CD4-positive, CD25-positive, alpha-beta regulatory T cell (primary cell): ENCODE measurements around the gene AMPD1. TPM values are rescaled to one million over a fixed set of nuclear protein-coding genes. Genes with fewer than 3 reads are reported as not detected.

Experiments used
- ATAC-seq, 2 donors: fragments of 150-1000 bp; cut with Tn5 transposase; one replicate each; pipeline ENCODE4 v1.10.0; 2021; ENCODE audit warnings: low read depth in 2 of 2, moderate number of reproducible peaks in 2 of 2, moderate library complexity in 1 of 2
- DNase-seq, 3 donors: peaks; one replicate each; pipeline versions ENCODE4 v3.0.0 to v3.0.0-alpha.2; 2012 to 2022; ENCODE audit warnings: mixed read lengths in 1 of 3
- H3K27ac ChIP-seq: one replicate; pipeline ENCODE4 v1.7.0; 2013; ENCODE audit warnings: mild to moderate bottlenecking, low read length; ENCODE audit not compliant: insufficient read depth, poor library complexity, severe bottlenecking
- H3K27me3 ChIP-seq: one replicate; pipeline ENCODE4 v1.7.0; 2013; ENCODE audit warnings: low read length; ENCODE audit not compliant: control insufficient read depth, insufficient read depth
- H3K36me3 ChIP-seq: one replicate; pipeline ENCODE4 v1.7.0; 2013; ENCODE audit warnings: mild to moderate bottlenecking, low read length, moderate library complexity; ENCODE audit not compliant: control insufficient read depth, insufficient read depth
- H3K4me1 ChIP-seq: 2 replicates; pipeline ENCODE4 v1.7.0; 2013; ENCODE audit warnings: mild to moderate bottlenecking, low read length; ENCODE audit not compliant: insufficient read depth, control insufficient read depth, poor library complexity, severe bottlenecking
- H3K4me3 ChIP-seq: one replicate; pipeline ENCODE4 v1.7.0; 2013; ENCODE audit warnings: low read depth, mild to moderate bottlenecking, low read length, moderate library complexity
- H3K9me3 ChIP-seq, 2 experiments: 1 replicate in 1 of 2; 2 replicates in 1 of 2; pipeline ENCODE4 v1.7.0; 2013; ENCODE audit warnings: low read length in 2 of 2, mild to moderate bottlenecking in 1 of 2, moderate library complexity in 1 of 2; ENCODE audit not compliant: control insufficient read depth in 2 of 2
- H3K27ac Mint-ChIP-seq, 3 donors: one replicate each; pipeline ENCODE4 v1.8.0; 2020 to 2022; ENCODE audit warnings: mild to moderate bottlenecking in 3 of 3, mixed read lengths in 3 of 3, moderate library complexity in 2 of 3
- H3K27me3 Mint-ChIP-seq: one replicate; pipeline ENCODE4 v1.8.0; 2022; ENCODE audit warnings: mild to moderate bottlenecking, mixed read lengths
- H3K36me3 Mint-ChIP-seq: one replicate; pipeline ENCODE4 v1.8.0; 2020; ENCODE audit warnings: mixed read lengths
- H3K4me1 Mint-ChIP-seq, 4 donors: one replicate each; pipeline ENCODE4 v1.8.0; 2020 to 2022; ENCODE audit warnings: mixed read lengths in 4 of 4, mild to moderate bottlenecking in 1 of 4
- H3K4me3 Mint-ChIP-seq, 4 donors: one replicate each; pipeline ENCODE4 v1.8.0; 2020 to 2022; ENCODE audit warnings: mild to moderate bottlenecking in 4 of 4, mixed read lengths in 4 of 4, moderate library complexity in 3 of 4
- H3K9me3 Mint-ChIP-seq, 7 donors: one replicate each; pipeline ENCODE4 v1.8.0; 2020 to 2022; ENCODE audit warnings: mixed read lengths in 7 of 7, mild to moderate bottlenecking in 3 of 7, moderate library complexity in 2 of 7
- polyA plus RNA-seq, 4 donors: library from polyadenylated mRNA; unstranded; fragments of 300-500 nt; fragmentation: Illumina TruSeq; gene quantifications; one replicate each; pipeline ENCODE4 v1.2.3, GENCODE V29; 2021
- total RNA-seq: library from RNA; stranded (reverse); gene quantifications from one replicate; pipeline ENCODE4 v1.2.3, GENCODE V29; 2022

The AMPD1 gene
- total and polyA plus RNA-seq, 5 donors from 2014 or later = 0.69 TPM; not detected in 4

GRCh38 chr1:114668373-114668772 lies 27.0 kb downstream of the AMPD1 start:
- Histone ChIP-seq H3K27ac (no peak overlapping the region), H3K4me3 (no peak overlapping the region), H3K36me3 (no peaks in the 10 kb centered on the region), H3K27me3 (peaks cover 20% of the 10 kb centered on the region), H3K9me3 (no peaks in the 10 kb centered on the region), H3K4me1 (peaks cover 14% of the 10 kb centered on the region)
- Mint-ChIP-seq H3K9me3 (peaks cover 0 to 1% (median 0%) of the 10 kb centered on the region in 7 donors), H3K27me3 (peaks cover 50% of the 10 kb centered on the region), H3K27ac (no peak overlapping the region), H3K36me3 (no peaks in the 10 kb centered on the region), H3K4me3 (peak overlapping the region in 2 of 4 donors; percentile 34 to 92), H3K4me1 (peaks cover 6 to 12% (median 9%) of the 10 kb centered on the region in 4 donors)
- ATAC-seq = no peak
- no peak for DNase-seq

- H3K27ac Mint-ChIP-seq = no peak overlapping the region
- peaks cover 0 to 2% (median 0%) of the 10 kb centered on the region in 7 donors for H3K9me3 Mint-ChIP-seq
- H3K4me1 Mint-ChIP-seq = peaks cover 6 to 12% (median 9%) of the 10 kb centered on the region in 4 donors
- no peak overlapping the region for H3K4me3 ChIP-seq
- no peaks in the 10 kb centered on the region for H3K36me3 ChIP-seq
- no peak overlapping the region for H3K4me3 Mint-ChIP-seq
- H3K27me3 Mint-ChIP-seq = peaks cover 48% of the 10 kb centered on the region
- H3K9me3 ChIP-seq = no peaks in the 10 kb centered on the region
- ATAC-seq (no peak), DNase-seq (no peak)
- peaks cover 20% of the 10 kb centered on the region for H3K27me3 ChIP-seq
- H3K4me1 ChIP-seq = peaks cover 14% of the 10 kb centered on the region
- no peaks in the 10 kb centered on the region for H3K36me3 Mint-ChIP-seq
- H3K27ac ChIP-seq = no peak overlapping the region
Observed at GRCh38 chr1:114666954-114667353, 28.4 kb downstream of the AMPD1 start.

DNA sequence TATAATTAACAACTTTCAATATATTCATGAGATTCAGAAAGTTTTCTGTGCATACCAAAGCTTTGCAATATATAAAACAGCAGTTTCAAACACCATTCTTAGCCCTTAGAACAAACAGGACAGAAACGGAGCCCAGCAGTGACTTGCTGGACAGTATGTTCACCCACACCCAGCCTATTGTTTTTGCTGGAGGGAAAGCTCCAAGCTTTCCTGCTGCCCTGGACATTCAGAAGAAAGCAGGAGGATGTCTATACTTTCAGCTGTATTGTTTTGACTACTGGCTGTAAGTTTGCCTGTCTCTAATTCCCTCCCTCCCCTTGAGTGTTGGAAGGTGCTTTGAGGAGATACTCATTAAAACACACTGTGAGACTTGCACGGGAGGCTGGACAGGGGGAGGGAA lies 35.1 kb downstream of the AMPD1 start:
- Histone ChIP-seq H3K27me3 (peaks cover 2% of the 10 kb centered on the region), H3K4me1 (no peaks in the 10 kb centered on the region), H3K27ac (no peak overlapping the region), H3K36me3 (no peaks in the 10 kb centered on the region), H3K4me3 (no peak overlapping the region), H3K9me3 (no peaks in the 10 kb centered on the region)
- no peak for DNase-seq
- H3K9me3 Mint-ChIP-seq = peaks cover 0 to 2% (median 0%) of the 10 kb centered on the region in 7 donors
- H3K27me3 Mint-ChIP-seq = peaks cover 45% of the 10 kb centered on the region
- no peak overlapping the region for H3K4me3 Mint-ChIP-seq
- no peak overlapping the region for H3K27ac Mint-ChIP-seq
- H3K4me1 Mint-ChIP-seq = no peaks in the 10 kb centered on the region
- no peak for ATAC-seq
- H3K36me3 Mint-ChIP-seq = no peaks in the 10 kb centered on the region

GRCh38 chr1:114651893-114652292 lies 43.5 kb downstream of the AMPD1 start:
- Histone ChIP-seq H3K27ac (no peak overlapping the region), H3K36me3 (no peaks in the 10 kb centered on the region), H3K27me3 (no peaks in the 10 kb centered on the region), H3K9me3 (no peaks in the 10 kb centered on the region), H3K4me3 (no peak overlapping the region), H3K4me1 (no peaks in the 10 kb centered on the region)
- Mint-ChIP-seq H3K27me3 (peaks cover 8% of the 10 kb centered on the region), H3K4me1 (no peaks in the 10 kb centered on the region), H3K9me3 (no peaks in the 10 kb centered on the region), H3K4me3 (no peak overlapping the region), H3K27ac (no peak overlapping the region), H3K36me3 (no peaks in the 10 kb centered on the region)
- DNase-seq = no peak
- ATAC-seq = no peak

DNA sequence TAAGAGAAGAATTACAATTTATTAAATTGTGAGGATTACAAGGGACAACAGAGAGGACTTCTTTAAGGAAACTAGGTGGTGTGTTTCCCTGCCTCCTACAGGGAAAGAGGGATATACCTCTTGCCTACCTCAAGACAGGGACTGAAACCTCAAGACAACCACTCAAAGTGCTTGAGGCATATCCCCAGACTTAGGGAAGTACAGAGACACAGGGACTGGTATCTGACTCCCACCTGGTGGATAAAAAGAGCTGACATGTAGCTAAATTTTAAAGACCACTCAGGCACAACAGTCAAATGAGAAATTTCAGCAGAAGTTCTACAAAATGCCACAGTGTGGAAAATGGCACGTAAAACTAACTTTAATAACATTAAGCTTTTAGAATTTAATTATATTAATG lies 46.8 kb downstream of the AMPD1 start:
- Mint-ChIP-seq H3K36me3 (no peaks in the 10 kb centered on the region), H3K4me1 (no peaks in the 10 kb centered on the region), H3K4me3 (no peak overlapping the region), H3K27ac (no peak overlapping the region), H3K9me3 (no peaks in the 10 kb centered on the region), H3K27me3 (no peaks in the 10 kb centered on the region)
- DNase-seq (no peak), ATAC-seq (no peak)
- no peaks in the 10 kb centered on the region for H3K9me3 ChIP-seq
- no peaks in the 10 kb centered on the region for H3K4me1 ChIP-seq
- no peak overlapping the region for H3K27ac ChIP-seq
- H3K27me3 ChIP-seq = no peaks in the 10 kb centered on the region
- H3K4me3 ChIP-seq = no peak overlapping the region
- H3K36me3 ChIP-seq = no peaks in the 10 kb centered on the region

- Mint-ChIP-seq H3K27me3 (peaks cover 16% of the 10 kb centered on the region), H3K4me1 (no peaks in the 10 kb centered on the region), H3K9me3 (peaks cover 0 to 1% (median 0%) of the 10 kb centered on the region in 7 donors), H3K4me3 (no peak overlapping the region), H3K27ac (no peak overlapping the region), H3K36me3 (no peaks in the 10 kb centered on the region)
- ATAC-seq (no peak), DNase-seq (no peak)
- H3K27me3 ChIP-seq = no peaks in the 10 kb centered on the region
- H3K36me3 ChIP-seq = no peaks in the 10 kb centered on the region
- no peaks in the 10 kb centered on the region for H3K4me1 ChIP-seq
- no peaks in the 10 kb centered on the region for H3K9me3 ChIP-seq
- H3K27ac ChIP-seq = no peak overlapping the region
- no peak overlapping the region for H3K4me3 ChIP-seq
Observed at GRCh38 chr1:114641377-114641776, 54.0 kb downstream of the AMPD1 start.

GRCh38 chr1:114638910-114639309 lies 56.4 kb downstream of the AMPD1 start:
- Histone ChIP-seq H3K9me3 (no peaks in the 10 kb centered on the region), H3K27ac (no peak overlapping the region), H3K4me3 (no peak overlapping the region), H3K36me3 (no peaks in the 10 kb centered on the region), H3K27me3 (no peaks in the 10 kb centered on the region), H3K4me1 (no peaks in the 10 kb centered on the region)
- Mint-ChIP-seq H3K4me3 (no peak overlapping the region), H3K27me3 (peaks cover 22% of the 10 kb centered on the region), H3K27ac (no peak overlapping the region), H3K36me3 (no peaks in the 10 kb centered on the region), H3K4me1 (no peaks in the 10 kb centered on the region), H3K9me3 (peaks cover 0 to 2% (median 0%) of the 10 kb centered on the region in 7 donors)
- DNase-seq (no peak), ATAC-seq (no peak)

DNA sequence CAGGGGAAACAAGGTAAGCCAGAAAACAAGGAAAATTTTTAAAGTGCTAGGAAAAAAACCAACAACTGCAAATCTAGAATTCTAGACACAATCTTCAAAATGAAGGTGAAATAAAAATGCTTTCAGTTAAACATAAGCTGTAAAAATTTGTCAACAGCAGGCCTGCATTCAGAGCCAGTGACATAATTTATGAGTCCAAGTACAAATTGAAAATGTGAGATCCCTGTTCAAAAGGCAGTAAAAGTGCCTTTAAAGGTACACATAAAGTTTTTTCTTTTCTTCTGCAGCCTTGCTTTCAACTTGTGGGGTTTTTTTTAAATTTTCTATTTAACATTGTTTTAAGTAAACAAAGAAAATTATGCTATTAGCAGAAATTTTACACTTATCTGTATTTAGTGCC lies 62.9 kb downstream of the AMPD1 start:
- Mint-ChIP-seq H3K27me3 (peaks cover 39% of the 10 kb centered on the region), H3K36me3 (peaks cover 4% of the 10 kb centered on the region), H3K27ac (no peak overlapping the region), H3K4me3 (no peak overlapping the region), H3K4me1 (no peaks in the 10 kb centered on the region), H3K9me3 (peaks cover 0 to 13% (median 2%) of the 10 kb centered on the region in 7 donors)
- Histone ChIP-seq H3K4me1 (no peaks in the 10 kb centered on the region), H3K4me3 (no peak overlapping the region), H3K36me3 (no peaks in the 10 kb centered on the region), H3K27ac (no peak overlapping the region), H3K9me3 (peaks cover 0 to 2% of the 10 kb centered on the region in 2 experiments), H3K27me3 (peaks cover 4% of the 10 kb centered on the region)
- ATAC-seq (no peak), DNase-seq (no peak)
